Right lung (tissue), 5 donors: ENCODE measurements around the gene FAAH. TPM values are rescaled to one million over a fixed set of nuclear protein-coding genes. Genes with fewer than 3 reads are reported as not detected.

Experiments
- DNase-seq, 2 donors: peaks; one replicate each; pipeline ENCODE4 v3.0.0-alpha.2; 2013
- polyA plus RNA-seq, 5 donors: library from polyadenylated mRNA; unstranded; fragments of 120-200 nt; gene quantifications; one replicate each; pipeline versions ENCODE4 v1.2.1 to v1.2.3, GENCODE V29; 2013; ENCODE audit warnings: inconsistent platforms in 1 of 5, low replicate concordance in 1 of 5; ENCODE audit not compliant: insufficient read length in 5 of 5, insufficient read depth in 1 of 5

FAAH gene
- polyA plus RNA-seq, 5 donors: 14.9 to 24.7 (median 21.4) TPM

DNA sequence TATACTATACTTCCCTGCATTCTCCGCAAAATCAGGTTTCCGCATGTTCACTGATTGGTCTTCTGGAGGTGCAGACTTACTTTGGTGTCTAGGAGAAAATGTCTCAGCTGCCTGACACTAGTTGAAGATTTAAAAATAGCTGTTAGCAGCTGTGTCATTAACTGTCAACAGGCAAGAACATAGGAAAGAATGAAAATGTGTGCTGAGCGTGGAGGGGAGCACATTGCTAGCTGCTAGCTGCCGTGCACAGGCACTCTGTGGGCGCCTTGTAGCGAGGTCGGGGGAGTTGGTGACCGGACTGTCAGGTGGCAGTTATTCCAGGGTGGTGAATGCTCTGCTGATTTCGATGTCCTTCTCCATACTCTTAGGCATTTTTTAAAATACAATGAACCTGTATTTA is 5.2 kb downstream of the FAAH start:
- DNase-seq: no peak

GRCh38 chr1:46400421-46400820 is 6.3 kb downstream of the FAAH start:
- DNase-seq: no peak

DNA sequence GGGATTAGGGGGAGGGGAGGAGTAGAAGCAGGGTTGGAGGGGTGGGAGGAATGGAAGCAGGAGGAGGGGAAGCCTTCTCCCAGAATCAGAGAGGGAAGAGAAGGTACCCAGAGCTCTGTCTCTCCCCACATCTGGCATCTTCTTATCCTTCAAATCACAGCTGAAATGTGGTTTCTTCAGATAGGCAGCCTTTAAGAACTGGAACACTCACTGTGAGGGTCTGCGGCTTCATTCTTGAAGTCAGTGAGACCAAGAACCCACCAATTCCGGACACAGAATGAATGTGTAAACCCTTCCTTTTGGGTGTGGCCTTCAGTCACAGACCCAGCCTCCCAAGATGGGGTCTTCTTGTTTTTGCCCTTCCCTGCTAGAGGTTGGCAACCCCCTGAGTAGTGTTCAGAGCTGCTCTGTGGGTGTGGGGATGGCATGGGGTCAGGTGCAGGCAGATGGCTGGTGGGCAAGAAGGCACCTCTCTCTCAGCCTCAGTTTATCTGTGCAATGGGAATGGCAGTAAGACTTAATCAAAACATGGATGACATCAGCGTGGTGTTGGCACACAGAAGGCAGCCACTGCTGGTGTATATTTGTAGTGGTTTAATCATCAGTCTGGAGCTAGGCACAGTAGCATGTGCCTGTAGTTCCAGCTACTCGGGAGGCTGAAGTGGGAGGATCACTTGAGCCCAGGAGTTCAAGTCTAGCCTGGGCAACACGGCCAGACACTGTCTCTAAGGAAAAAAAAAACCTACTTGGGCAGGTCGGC is 7.2 kb downstream of the FAAH start:
- no peak for DNase-seq

GRCh38 chr1:46401964-46402626 is 8.0 kb downstream of the FAAH start:
- DNase-seq: peak; percentile 83 to 90

- no peak for DNase-seq
Observed at GRCh38 chr1:46403916-46404315, 9.8 kb downstream of the FAAH start.

DNA sequence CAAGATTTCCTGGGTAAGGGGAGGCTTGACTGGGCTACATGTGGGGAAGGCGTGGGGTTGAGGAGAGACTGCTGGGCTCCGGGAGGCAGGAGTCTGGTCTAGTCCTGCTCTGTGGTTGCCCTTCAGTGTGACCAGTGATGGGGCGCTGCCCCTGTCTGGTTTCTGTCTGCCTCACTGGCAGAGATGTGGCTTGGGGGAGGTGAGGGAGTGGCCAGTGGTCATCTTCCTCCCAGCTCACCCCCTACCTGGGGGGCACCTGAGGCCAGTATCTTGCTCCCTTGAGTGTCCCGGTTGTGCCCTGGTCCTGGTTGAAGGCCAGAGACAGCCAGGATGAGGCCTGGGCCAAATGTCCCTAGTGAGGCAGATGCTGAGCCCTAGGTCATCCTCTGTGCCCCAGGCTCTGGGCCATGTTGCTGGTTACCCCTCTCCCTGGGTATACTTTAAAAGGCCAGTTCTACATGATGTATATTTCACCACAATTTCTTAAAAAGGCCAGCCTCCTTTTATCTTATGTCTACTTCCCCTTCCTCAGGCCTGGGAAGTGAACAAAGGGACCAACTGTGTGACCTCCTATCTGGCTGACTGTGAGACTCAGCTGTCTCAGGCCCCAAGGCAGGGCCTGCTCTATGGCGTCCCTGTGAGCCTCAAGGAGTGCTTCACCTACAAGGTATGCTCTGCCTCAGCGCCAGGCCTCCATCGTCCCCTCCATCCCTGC is 10.5 kb downstream of the FAAH start:
- no peak for DNase-seq

- no peak for DNase-seq
Observed at GRCh38 chr1:46405197-46405555, 11.1 kb downstream of the FAAH start.

- DNase-seq: no peak
Observed at GRCh38 chr1:46405724-46406123, 11.6 kb downstream of the FAAH start.

GRCh38 chr1:46406881-46407608 is 12.9 kb downstream of the FAAH start:
- no peak for DNase-seq

DNA sequence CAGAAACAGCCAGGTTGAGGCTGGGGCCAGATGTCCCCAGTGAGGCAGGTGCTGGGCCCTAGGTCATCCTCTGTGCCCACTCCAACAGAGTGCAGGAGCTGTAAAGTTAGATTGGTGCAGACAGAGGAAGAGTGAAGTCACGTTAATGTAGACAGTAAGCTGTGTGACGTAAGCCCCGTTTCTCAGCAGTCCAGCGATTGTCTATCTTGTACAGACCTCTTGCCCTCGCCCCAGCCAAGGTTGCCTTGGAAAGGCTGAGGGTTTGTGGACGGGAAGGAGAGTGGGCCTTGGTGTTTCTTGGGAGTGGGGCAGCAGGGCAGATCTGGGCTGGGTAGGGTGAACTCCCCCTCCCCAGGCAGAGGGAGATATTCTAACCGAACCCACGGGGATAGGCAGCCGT is 13.5 kb downstream of the FAAH start:
- no peak for DNase-seq

GRCh38 chr1:46408356-46409062 is 14.4 kb downstream of the FAAH start:
- DNase-seq: no peak

DNA sequence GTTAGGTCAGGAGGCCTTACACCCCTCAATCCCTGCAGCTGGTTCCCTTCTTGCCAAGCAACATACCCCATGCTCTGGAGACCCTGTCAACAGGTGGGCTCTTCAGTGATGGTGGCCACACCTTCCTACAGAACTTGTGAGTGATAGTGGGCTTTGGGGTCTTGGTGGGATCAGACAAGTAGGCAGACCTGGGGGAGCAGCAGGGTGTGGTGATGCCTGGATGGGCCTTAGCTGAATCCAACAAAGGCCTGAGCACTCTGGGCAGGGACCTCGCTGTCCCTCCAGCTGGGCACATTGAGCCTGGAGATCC is 14.9 kb downstream of the FAAH start:
- DNase-seq: no peak

- no peak for DNase-seq
Observed at GRCh38 chr1:46410156-46411009, 16.3 kb downstream of the FAAH start.

DNA sequence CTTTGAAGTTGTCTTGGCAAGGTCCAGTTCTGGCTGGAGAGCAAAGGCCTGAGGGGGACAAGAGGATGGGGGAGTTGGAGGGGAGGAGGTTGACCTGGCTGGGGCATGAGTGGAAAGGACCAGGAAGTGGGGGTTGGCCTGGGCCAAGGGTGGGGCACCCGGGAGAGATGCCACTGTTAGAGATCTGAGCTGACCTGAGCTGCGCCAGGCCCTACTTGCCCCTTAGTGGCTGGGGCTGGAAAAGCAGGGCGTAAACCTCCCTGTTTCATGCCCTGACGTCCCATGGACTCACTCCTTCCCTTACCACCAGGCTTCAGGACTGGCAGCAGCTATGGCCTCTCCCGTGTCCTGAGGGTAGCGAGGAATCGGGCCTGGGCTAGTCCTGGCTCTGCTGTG is 16.9 kb downstream of the FAAH start:
- DNase-seq: no peak

DNA sequence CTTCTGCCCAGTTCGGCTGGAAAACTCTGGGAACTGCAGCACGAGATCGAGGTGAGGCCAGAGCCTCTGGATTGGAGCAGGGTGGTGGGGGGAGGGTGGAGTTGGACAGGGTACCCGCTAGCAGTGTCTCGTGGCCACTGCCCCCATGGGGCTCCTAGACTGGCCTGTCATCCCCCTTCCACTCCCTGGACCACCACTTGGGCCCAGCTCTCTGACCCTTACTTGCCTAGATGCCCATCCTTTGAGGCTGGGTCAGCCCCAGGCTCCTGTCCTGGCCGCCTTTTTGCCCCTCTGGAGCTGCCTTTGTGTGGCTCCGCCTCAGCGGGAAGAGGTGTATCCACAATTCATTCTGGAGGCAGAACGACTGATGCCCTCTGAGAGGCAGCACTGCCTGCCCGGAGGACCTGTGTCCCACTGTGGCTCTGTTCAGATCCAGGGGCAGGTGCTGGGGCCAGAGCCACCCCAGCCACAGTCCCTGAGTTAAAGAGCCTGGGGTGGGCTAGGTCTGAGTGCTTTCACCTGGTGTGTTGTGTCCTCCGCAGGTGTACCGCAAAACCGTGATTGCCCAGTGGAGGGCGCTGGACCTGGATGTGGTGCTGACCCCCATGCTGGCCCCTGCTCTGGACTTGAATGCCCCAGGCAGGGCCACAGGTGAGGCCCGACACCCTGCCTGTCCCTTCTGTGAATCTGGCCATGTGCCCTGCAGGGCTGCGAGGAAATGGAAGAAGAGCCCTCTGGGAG is 17.7 kb downstream of the FAAH start:
- DNase-seq: no peak

DNA sequence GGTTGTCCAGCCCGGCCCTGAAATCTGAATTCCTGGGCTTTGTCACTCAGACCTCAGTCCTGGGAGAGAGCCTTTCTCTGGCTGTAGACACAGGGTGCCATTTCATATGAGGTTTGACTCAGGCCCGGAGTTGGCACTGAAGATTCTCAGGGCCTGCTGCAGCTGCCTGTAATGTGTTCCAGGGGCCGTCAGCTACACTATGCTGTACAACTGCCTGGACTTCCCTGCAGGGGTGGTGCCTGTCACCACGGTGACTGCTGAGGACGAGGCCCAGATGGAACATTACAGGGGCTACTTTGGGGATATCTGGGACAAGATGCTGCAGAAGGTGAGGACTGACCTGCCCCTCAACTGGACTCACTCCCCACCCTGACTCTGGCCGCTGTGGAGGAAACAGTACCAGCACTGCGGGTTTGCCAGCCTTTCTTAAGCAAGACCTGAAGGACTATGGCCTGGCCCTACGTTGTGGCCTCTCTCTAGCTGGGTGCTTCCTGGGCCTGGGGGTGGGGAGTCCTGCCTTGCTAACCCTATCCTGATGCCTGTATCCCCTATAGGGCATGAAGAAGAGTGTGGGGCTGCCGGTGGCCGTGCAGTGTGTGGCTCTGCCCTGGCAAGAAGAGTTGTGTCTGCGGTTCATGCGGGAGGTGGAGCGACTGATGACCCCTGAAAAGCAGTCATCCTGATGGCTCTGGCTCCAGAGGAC is 18.9 kb downstream of the FAAH start:
- DNase-seq: no peak

DNA sequence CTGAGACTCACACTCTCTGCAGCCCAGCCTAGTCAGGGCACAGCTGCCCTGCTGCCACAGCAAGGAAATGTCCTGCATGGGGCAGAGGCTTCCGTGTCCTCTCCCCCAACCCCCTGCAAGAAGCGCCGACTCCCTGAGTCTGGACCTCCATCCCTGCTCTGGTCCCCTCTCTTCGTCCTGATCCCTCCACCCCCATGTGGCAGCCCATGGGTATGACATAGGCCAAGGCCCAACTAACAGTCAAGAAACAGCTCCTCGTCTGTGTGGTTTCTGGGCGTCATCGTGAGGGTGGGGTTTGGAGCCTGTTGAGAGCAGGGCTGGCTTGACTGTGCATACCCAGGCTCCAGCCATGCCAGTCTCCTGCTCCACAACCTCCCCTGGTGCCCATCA is 19.5 kb downstream of the FAAH start:
- DNase-seq: no peak

DNA sequence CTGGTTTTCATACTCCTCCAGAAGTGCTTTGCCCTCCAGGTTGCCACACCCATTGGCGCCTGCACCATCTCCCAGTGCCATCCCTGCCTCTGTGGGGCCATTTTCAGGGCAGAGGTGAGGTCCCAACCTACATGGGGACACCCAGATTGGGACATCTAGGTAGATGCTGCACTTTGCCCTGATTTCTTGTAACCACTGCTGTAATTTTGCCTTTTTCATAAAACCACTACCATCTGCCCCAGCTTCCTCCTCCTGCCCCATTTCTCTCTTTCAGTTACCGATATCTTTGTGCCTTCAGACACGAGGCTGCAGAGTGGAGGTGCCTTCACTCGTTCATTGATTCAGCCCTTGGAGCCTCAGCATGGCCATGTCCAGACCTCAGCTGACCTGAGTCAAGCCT is 21.4 kb downstream of the FAAH start:
- no peak for DNase-seq

DNA sequence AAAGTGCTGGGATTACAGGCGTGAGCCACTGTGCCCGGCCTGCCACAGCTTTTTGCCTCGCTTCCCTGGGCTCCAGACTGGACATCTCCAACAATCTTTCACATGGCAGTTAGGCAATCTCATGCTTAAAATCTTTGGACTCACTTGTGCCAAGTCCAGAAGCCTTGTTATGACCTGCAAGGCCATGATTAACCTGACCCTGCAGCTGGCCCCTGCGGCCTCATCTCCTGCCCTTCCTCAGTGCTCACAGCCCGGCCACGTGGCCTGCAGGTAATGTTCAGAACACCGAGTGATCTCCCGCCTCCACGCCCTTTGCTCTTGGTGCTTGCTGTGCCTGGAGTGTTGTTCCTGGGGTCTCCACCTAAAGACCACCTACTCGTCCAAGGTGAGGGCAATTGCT is 24.9 kb downstream of the FAAH start:
- DNase-seq: no peak

- no peak for DNase-seq
Observed at GRCh38 chr1:46420533-46420915, 26.4 kb downstream of the FAAH start.
